Epithelial cell of esophagus (primary cell): ENCODE data around the gene IGLL5.

ENCODE experiments used
- DNase-seq: peaks from one replicate; pipeline ENCODE4 v3.0.0; 2010; ENCODE audit warnings: low read depth
- H3K4me3 ChIP-seq: 2 replicates; pipeline ENCODE4 v1.5.1; 2011; ENCODE audit warnings: mild to moderate bottlenecking, low read length, control low read depth
- TF ChIP-seq, protein P1 (sequence below): IDR thresholded peaks from 2 replicates; pipeline ENCODE4 v1.5.1; 2011; ENCODE audit warnings: low read depth, mild to moderate bottlenecking, low read length, control low read depth, inconsistent platforms; ENCODE audit not compliant: insufficient read depth; ENCODE audit errors: missing control alignments

Gene IGLL5

GRCh38 chr22:22884888-22885840, 2.5 kb upstream of the IGLL5 start:
- DNase-seq = no peak
- no peak overlapping the region for H3K4me3 ChIP-seq
- TF ChIP-seq, protein P1, sequence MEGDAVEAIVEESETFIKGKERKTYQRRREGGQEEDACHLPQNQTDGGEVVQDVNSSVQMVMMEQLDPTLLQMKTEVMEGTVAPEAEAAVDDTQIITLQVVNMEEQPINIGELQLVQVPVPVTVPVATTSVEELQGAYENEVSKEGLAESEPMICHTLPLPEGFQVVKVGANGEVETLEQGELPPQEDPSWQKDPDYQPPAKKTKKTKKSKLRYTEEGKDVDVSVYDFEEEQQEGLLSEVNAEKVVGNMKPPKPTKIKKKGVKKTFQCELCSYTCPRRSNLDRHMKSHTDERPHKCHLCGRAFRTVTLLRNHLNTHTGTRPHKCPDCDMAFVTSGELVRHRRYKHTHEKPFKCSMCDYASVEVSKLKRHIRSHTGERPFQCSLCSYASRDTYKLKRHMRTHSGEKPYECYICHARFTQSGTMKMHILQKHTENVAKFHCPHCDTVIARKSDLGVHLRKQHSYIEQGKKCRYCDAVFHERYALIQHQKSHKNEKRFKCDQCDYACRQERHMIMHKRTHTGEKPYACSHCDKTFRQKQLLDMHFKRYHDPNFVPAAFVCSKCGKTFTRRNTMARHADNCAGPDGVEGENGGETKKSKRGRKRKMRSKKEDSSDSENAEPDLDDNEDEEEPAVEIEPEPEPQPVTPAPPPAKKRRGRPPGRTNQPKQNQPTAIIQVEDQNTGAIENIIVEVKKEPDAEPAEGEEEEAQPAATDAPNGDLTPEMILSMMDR = no peak

- DNase-seq = no peak
- TF ChIP-seq, protein P1 = no peak
- H3K4me3 ChIP-seq = no peak overlapping the region
These were observed 1.1 kb upstream of the IGLL5 start for GRCh38 chr22:22886546-22886945.

- no peak overlapping the region for H3K4me3 ChIP-seq
- no peak for DNase-seq
- TF ChIP-seq, protein P1 = no peak
These were observed 1.1 kb downstream of the IGLL5 start for GRCh38 chr22:22888571-22889353.

- TF ChIP-seq, protein P1 = no peak
- H3K4me3 ChIP-seq = no peak overlapping the region
- no peak for DNase-seq
These were observed 2.5 kb downstream of the IGLL5 start for GRCh38 chr22:22890085-22890484.

- TF ChIP-seq, protein P1 = no peak
- H3K4me3 ChIP-seq = no peak overlapping the region
- no peak for DNase-seq
These were observed 3.6 kb downstream of the IGLL5 start for GRCh38 chr22:22891139-22891621.

- DNase-seq = no peak
- H3K4me3 ChIP-seq = no peak overlapping the region
- TF ChIP-seq, protein P1 = no peak
These were observed 4.8 kb downstream of the IGLL5 start for GRCh38 chr22:22892096-22893052.
